ENCODE measurements around the gene PAK4.
A peak's percentile ranks its signal among the peaks of the same experiment; 100 is the strongest.

PAK4 gene

GRCh38 chr19:39146686-39147450, 21.3 kb downstream of the PAK4 start:
- DNase-seq (ENCODE audit: low spot score): no peak

DNA sequence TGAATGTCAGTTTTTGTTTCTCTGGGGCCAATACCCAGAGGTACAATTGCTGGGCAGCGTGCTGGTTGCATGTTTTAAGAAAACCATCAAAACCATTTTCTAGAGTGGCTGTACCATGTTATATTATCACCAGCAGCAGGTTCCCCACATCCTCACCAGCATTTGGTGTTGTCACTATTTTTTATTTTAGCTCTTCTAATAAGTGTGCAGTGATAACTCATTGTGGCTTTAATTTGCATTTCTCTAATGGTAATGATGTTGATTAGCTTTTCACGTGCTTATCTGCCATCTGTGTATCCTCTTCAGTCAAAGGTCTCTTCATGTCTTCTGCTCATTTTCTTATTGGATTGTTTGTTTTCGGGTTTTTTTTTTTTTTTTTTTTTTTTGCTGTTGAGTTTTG, 21.9 kb downstream of the PAK4 start:
- no peak for DNase-seq (ENCODE audit: low spot score)

GRCh38 chr19:39148939-39149529, 23.4 kb downstream of the PAK4 start:
- no peak for DNase-seq (ENCODE audit: low spot score)

GRCh38 chr19:39150235-39150634, 24.6 kb downstream of the PAK4 start:
- no peak for DNase-seq (ENCODE audit: low spot score)

- DNase-seq (ENCODE audit: low spot score): no peak
Measured at GRCh38 chr19:39150807-39151600, 25.4 kb downstream of the PAK4 start.

- no peak for DNase-seq (ENCODE audit: low spot score)
Measured at GRCh38 chr19:39152066-39152465, 26.5 kb downstream of the PAK4 start.

DNA sequence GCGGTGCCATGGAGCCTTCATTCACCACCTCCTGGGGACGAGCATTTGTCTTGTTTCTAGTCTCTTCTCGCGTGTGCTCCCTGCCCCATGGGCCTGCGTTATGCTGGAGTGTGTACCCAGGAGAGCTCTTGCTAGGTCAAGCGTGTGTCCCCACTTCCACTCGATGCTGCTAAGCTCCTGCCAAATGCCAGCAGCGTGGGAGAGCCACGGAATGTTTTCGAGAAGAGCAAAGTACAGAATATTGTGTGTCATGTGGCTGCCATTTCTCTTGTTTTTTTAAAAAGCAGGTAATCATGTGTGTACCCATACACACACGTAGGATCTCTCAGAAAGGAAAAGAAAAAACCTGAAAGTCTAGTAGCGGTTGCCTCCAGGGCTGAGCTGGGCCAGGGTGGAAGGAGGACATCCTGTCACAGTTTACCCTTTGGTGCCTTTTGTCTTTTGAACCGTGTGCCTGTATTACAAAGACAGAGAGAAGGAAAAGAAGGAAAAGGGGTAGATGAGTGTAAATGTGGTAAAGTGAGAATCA, 28.6 kb downstream of the PAK4 start:
- DNase-seq (ENCODE audit: low spot score): no peak

DNA sequence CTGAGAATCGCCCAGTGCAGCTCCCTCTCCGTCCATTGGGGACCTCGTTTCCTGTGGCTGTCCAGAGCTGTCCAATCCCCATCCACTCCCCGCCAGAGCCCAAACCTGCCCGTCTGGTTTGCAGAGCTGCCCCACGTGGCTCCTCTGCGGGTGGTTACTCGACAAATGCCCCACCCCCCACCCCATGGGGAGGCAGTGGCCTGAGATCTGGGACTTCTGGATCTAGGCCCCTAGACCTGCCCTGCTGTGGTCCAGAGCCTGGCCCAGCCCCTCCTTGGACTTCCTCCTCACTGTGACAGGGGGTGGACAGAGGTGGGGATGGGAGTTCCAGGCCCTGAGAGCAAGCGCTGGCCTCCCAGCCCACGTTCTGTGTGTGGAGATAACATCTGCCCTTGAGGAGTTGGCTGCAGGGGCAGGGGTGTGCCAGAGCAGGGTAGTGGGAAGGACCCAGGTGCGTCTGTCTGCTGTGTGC, 29.1 kb downstream of the PAK4 start:
- DNase-seq (ENCODE audit: low spot score): peak; percentile 38

GRCh38 chr19:39155114-39155700, 29.6 kb downstream of the PAK4 start:
- DNase-seq (ENCODE audit: low spot score): no peak

DNA sequence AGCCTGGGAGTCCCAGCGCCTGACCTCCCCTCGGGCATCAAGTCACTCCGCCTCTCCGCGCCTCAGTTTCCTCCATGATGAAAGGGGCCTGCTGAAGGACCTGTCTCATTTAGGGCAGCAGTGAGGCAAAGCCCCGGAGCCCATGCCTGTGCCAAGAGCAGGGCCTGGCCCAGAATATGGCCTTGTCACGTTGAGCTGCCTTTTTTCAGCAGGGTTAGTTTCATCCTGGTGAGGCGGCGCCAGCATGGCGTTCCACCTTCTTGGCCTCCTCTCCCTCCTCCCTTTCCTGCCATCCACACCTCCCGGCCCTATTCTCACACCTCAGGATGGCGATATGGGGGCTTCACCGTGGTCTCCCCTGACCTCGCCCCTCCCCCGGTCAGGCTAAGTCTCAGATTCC, 30.2 kb downstream of the PAK4 start:
- no peak for DNase-seq (ENCODE audit: low spot score)

- DNase-seq (ENCODE audit: low spot score): no peak
Measured at GRCh38 chr19:39156326-39157230, 31.0 kb downstream of the PAK4 start.

- DNase-seq (ENCODE audit: low spot score): no peak
Measured at GRCh38 chr19:39157275-39157996, 31.9 kb downstream of the PAK4 start.

DNA sequence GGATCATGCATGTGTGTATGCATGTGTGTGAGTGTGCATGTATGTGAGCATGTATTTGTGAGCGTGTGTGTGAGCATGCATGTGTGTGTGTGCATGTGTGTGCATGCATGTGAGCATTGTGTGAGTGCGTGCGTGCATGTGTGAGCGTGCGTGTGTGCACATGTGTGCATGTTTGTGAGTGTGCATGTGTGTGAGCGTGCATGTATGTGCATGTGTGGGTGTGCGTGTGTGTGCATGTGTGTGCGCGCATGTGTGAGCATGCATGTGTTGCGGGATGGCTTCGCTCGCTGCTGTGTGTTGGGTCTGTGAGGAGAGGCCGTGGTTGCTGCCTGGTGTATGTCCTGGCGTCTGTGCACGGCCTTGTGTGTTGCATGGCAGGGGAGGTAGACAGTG, 32.4 kb downstream of the PAK4 start:
- DNase-seq (ENCODE audit: low spot score): no peak

- DNase-seq (ENCODE audit: low spot score): no peak
Measured at GRCh38 chr19:39158646-39159260, 33.2 kb downstream of the PAK4 start.

DNA sequence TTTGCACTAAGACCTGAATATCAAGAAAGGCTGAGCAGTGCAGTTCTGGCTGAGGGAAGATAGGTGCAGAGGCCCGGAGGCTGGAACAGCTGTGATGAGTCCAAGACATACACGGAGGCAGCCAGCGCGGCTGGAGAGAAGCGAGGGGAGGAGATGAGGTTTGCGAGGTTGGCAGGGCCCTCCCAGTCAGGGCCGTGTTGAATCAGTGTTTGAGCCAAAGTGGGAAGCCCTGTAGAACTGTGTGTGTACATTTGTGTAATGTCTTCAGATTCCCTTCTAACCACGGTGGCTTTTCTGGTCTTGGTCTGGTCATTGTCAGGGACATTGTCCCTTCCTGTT, 34.9 kb downstream of the PAK4 start:
- no peak for DNase-seq (ENCODE audit: low spot score)

GRCh38 chr19:39160889-39161672, 35.5 kb downstream of the PAK4 start:
- DNase-seq (ENCODE audit: low spot score): no peak

GRCh38 chr19:39162441-39163043, 37.0 kb downstream of the PAK4 start:
- DNase-seq (ENCODE audit: low spot score): no peak

DNA sequence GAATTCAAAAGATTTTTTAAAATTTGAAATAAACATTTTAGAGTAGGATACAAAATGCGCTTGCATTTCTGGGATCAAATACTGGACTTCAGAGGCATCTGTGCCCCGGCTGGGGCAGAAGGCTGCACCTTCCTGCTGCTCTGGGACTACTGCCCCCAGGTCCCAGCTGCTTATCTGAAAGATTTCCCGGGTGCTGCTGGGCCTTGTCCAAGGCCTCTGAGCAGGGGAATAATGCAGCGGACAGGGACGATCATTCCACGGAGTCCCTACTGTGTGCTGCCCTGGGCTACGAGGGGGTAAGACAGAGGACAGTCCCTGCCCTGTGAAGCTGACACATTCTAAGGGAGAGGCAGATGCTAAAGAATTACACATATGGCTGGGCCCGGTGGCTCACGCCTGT, 38.0 kb downstream of the PAK4 start:
- DNase-seq (ENCODE audit: low spot score): no peak

DNA sequence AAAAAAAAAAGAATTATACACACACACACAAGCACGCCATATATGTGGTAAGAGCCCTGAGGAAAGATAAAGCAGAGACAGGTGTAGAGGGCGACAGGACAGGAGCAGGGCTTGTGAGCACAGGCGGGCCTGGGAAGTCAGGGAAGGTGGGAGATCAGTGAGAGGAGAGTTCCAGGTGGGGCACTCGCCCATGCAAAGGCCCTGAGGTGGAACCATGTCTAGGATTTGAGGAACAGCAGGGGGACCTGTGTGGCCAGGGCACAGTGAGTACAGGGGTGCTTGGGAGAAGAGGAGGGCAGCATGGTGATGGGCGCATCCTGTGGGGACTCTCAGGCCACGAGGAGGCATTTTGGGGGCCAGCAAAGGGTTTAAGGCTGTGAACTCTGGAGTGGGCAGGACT, 38.7 kb downstream of the PAK4 start:
- DNase-seq (ENCODE audit: low spot score): no peak

Data from SK-N-DZ (cell line).